ENCODE measurements around the gene ANTKMT.

Gene ANTKMT, protein sequence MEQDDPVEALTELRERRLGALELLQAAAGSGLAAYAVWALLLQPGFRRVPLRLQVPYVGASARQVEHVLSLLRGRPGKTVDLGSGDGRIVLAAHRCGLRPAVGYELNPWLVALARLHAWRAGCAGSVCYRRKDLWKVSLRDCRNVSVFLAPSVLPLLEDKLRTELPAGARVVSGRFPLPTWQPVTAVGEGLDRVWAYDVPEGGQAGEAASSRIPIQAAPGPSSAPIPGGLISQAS

GRCh38 chr16:720990-721764 lies at the start of gene ANTKMT:
Gene ANTKMT (plus strand): TSS chr16:721146. CDS start chr16:721275, 129 bp downstream.
- Histone ChIP-seq H3K9me3 (ENCODE audit: control insufficient read depth, insufficient read depth, low read length) (no peaks in the 10 kb centered on the region), H3K27ac (ENCODE audit: low read depth, low read length) (peak within 1 kb of the TSS; percentile 93), H3K4me3 (ENCODE audit: low read depth, low read length) (peak within 1 kb of the TSS; percentile 96), H3K4me1 (ENCODE audit: control insufficient read depth, insufficient read depth, low read length) (peaks cover 19% of the 10 kb centered on the region), H3K9ac (ENCODE audit: low read depth, low read length) (peak within 1 kb of the TSS; percentile 94), H3K27me3 (ENCODE audit: control insufficient read depth, insufficient read depth, low read length) (peaks cover 12% of the 10 kb centered on the region; the same call in 1 of the 2 replicates), H3K36me3 (ENCODE audit: control insufficient read depth, insufficient read depth, low read length) (no peaks in the 10 kb centered on the region)

GRCh38 chr16:671353-672131 lies 49.4 kb upstream of the ANTKMT start:
- Histone ChIP-seq H3K27ac (ENCODE audit: low read depth, low read length) (no peak overlapping the region), H3K36me3 (ENCODE audit: control insufficient read depth, insufficient read depth, low read length) (peaks cover 54% of the 10 kb centered on the region), H3K9me3 (ENCODE audit: control insufficient read depth, insufficient read depth, low read length) (no peaks in the 10 kb centered on the region), H3K9ac (ENCODE audit: low read depth, low read length) (no peak overlapping the region), H3K4me1 (ENCODE audit: control insufficient read depth, insufficient read depth, low read length) (peaks cover 11% of the 10 kb centered on the region; the same call in 1 of the 2 replicates), H3K27me3 (ENCODE audit: control insufficient read depth, insufficient read depth, low read length) (no peaks in the 10 kb centered on the region), H3K4me3 (ENCODE audit: low read depth, low read length) (no peak overlapping the region)

DNA sequence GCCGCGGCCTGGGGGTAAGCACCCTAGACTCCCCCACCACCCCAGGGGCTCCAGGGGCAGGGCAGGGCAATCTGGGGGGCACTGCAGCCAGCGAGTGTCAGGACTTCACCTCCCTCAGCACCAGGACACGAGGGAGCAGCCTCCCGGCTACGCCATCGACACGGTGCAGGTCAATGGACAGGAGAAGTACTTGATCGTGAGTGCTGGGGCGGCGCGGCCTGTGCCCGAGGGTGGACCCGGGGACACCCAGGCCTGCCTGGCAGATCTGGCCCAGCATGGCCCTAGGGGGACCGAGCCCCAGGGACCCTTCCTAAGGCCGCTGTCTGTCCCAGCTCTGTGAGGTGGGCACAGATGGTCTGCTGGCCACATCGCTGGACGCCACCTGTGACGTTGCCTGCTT lies 48.6 kb upstream of the ANTKMT start:
- Histone ChIP-seq H3K36me3 (ENCODE audit: control insufficient read depth, insufficient read depth, low read length) (peaks cover 53% of the 10 kb centered on the region), H3K9ac (ENCODE audit: low read depth, low read length) (no peak overlapping the region), H3K4me1 (ENCODE audit: control insufficient read depth, insufficient read depth, low read length) (peaks cover 20% of the 10 kb centered on the region; the same call in 1 of the 2 replicates), H3K4me3 (ENCODE audit: low read depth, low read length) (no peak overlapping the region), H3K27ac (ENCODE audit: low read depth, low read length) (no peak overlapping the region), H3K27me3 (ENCODE audit: control insufficient read depth, insufficient read depth, low read length) (no peaks in the 10 kb centered on the region), H3K9me3 (ENCODE audit: control insufficient read depth, insufficient read depth, low read length) (no peaks in the 10 kb centered on the region)

GRCh38 chr16:672851-673250 lies 48.1 kb upstream of the ANTKMT start:
- peaks cover 53% of the 10 kb centered on the region for H3K36me3 ChIP-seq (ENCODE audit: control insufficient read depth, insufficient read depth, low read length)
- no peak overlapping the region for H3K27ac ChIP-seq (ENCODE audit: low read depth, low read length)

GRCh38 chr16:673399-673991 lies 47.5 kb upstream of the ANTKMT start:
- peaks cover 53% of the 10 kb centered on the region for H3K36me3 ChIP-seq (ENCODE audit: control insufficient read depth, insufficient read depth, low read length)
- H3K4me3 ChIP-seq (ENCODE audit: low read depth, low read length) = no peak overlapping the region
- H3K27ac ChIP-seq (ENCODE audit: low read depth, low read length) = no peak overlapping the region
- H3K9me3 ChIP-seq (ENCODE audit: control insufficient read depth, insufficient read depth, low read length) = no peaks in the 10 kb centered on the region
- H3K9ac ChIP-seq (ENCODE audit: low read depth, low read length) = no peak overlapping the region
- H3K27me3 ChIP-seq (ENCODE audit: control insufficient read depth, insufficient read depth, low read length) = no peaks in the 10 kb centered on the region
- H3K4me1 ChIP-seq (ENCODE audit: control insufficient read depth, insufficient read depth, low read length) = peaks cover 20% of the 10 kb centered on the region; the same call in 1 of the 2 replicates

More at GRCh38 chr16:672851-673250, 48.1 kb upstream of the ANTKMT start:
- Histone ChIP-seq H3K4me3 (ENCODE audit: low read depth, low read length) (no peak overlapping the region), H3K9ac (ENCODE audit: low read depth, low read length) (no peak overlapping the region), H3K4me1 (ENCODE audit: control insufficient read depth, insufficient read depth, low read length) (peaks cover 20% of the 10 kb centered on the region; the same call in 1 of the 2 replicates), H3K27me3 (ENCODE audit: control insufficient read depth, insufficient read depth, low read length) (no peaks in the 10 kb centered on the region), H3K9me3 (ENCODE audit: control insufficient read depth, insufficient read depth, low read length) (no peaks in the 10 kb centered on the region)

- Histone ChIP-seq H3K9ac (ENCODE audit: low read depth, low read length) (no peak overlapping the region), H3K4me3 (ENCODE audit: low read depth, low read length) (no peak overlapping the region; the same call in 1 of the 2 replicates), H3K36me3 (ENCODE audit: control insufficient read depth, insufficient read depth, low read length) (peaks cover 49% of the 10 kb centered on the region), H3K27ac (ENCODE audit: low read depth, low read length) (no peak overlapping the region), H3K4me1 (ENCODE audit: control insufficient read depth, insufficient read depth, low read length) (peaks cover 27% of the 10 kb centered on the region; the same call in 1 of the 2 replicates), H3K9me3 (ENCODE audit: control insufficient read depth, insufficient read depth, low read length) (no peaks in the 10 kb centered on the region), H3K27me3 (ENCODE audit: control insufficient read depth, insufficient read depth, low read length) (no peaks in the 10 kb centered on the region)
Measured at GRCh38 chr16:674214-674881, 46.6 kb upstream of the ANTKMT start.

- Histone ChIP-seq H3K27ac (ENCODE audit: low read depth, low read length) (no peak within 1 kb of the TSS), H3K9me3 (ENCODE audit: control insufficient read depth, insufficient read depth, low read length) (no peaks in the 10 kb centered on the region), H3K36me3 (ENCODE audit: control insufficient read depth, insufficient read depth, low read length) (peaks cover 40% of the 10 kb centered on the region), H3K4me3 (ENCODE audit: low read depth, low read length) (peak within 1 kb of the TSS; percentile 67), H3K9ac (ENCODE audit: low read depth, low read length) (no peak within 1 kb of the TSS), H3K4me1 (ENCODE audit: control insufficient read depth, insufficient read depth, low read length) (peaks cover 27% of the 10 kb centered on the region; the same call in 1 of the 2 replicates), H3K27me3 (ENCODE audit: control insufficient read depth, insufficient read depth, low read length) (no peaks in the 10 kb centered on the region)
Measured at GRCh38 chr16:674968-675883, 45.7 kb upstream of the ANTKMT start, which contains the start of gene RHBDL1. Gene RHBDL1 (plus strand): TSS chr16:675671. CDS start chr16:675791, 120 bp downstream.

DNA sequence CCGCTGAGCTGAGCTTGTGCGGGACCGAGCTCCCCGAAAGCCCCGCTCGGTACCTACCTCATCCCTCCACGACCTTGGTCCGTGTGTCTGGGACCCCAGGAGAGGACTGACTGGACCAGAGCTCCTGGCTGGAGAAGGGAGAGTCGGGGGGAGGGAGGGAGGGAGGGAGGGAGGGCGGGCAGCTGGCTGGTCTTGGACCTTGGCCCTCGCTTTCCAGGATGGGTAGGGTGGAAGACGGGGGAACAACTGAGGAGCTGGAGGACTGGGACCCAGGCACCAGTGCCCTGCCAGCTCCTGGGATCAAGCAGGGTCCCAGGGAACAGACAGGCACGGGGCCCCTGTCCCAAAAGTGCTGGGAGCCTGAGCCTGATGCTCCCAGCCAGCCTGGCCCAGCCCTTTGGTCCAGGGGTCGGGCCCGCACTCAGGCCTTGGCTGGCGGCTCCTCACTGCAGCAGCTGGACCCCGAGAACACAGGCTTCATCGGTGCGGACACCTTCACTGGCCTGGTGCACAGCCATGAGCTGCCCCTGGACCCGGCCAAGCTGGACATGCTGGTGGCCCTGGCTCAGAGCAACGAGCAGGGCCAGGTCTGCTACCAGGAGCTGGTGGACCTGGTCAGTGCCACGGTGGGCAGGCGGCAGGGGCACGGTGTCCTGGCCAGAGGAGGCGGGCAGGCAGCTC lies 44.9 kb upstream of the ANTKMT start:
- Histone ChIP-seq H3K27ac (ENCODE audit: low read depth, low read length) (no peak overlapping the region), H3K36me3 (ENCODE audit: control insufficient read depth, insufficient read depth, low read length) (peaks cover 32% of the 10 kb centered on the region), H3K27me3 (ENCODE audit: control insufficient read depth, insufficient read depth, low read length) (no peaks in the 10 kb centered on the region), H3K4me1 (ENCODE audit: control insufficient read depth, insufficient read depth, low read length) (peaks cover 28% of the 10 kb centered on the region; the same call in 1 of the 2 replicates), H3K9me3 (ENCODE audit: control insufficient read depth, insufficient read depth, low read length) (no peaks in the 10 kb centered on the region), H3K9ac (ENCODE audit: low read depth, low read length) (no peak overlapping the region), H3K4me3 (ENCODE audit: low read depth, low read length) (peak overlapping the region; percentile 67; the same call in 1 of the 2 replicates)

GRCh38 chr16:676565-676902 lies 44.4 kb upstream of the ANTKMT start:
- H3K9ac ChIP-seq (ENCODE audit: low read depth, low read length) = no peak overlapping the region
- no peak overlapping the region for H3K27ac ChIP-seq (ENCODE audit: low read depth, low read length)
- no peaks in the 10 kb centered on the region for H3K27me3 ChIP-seq (ENCODE audit: control insufficient read depth, insufficient read depth, low read length)
- peaks cover 31% of the 10 kb centered on the region for H3K36me3 ChIP-seq (ENCODE audit: control insufficient read depth, insufficient read depth, low read length)
- no peak overlapping the region for H3K4me3 ChIP-seq (ENCODE audit: low read depth, low read length)
- H3K9me3 ChIP-seq (ENCODE audit: control insufficient read depth, insufficient read depth, low read length) = no peaks in the 10 kb centered on the region
- peaks cover 33% of the 10 kb centered on the region for H3K4me1 ChIP-seq (ENCODE audit: control insufficient read depth, insufficient read depth, low read length)
